Measurements from ENCODE around the gene EFHD2. TPM values are rescaled to one million over a fixed set of nuclear protein-coding genes. Genes with fewer than 3 reads are reported as not detected.

Gene EFHD2
- total RNA-seq, 6 experiments from 2014 or later, result 41.2 to 67.2 (median 65.3) TPM

GRCh38 chr1:15380601-15381508 lies 28.8 kb upstream of the EFHD2 start:
- Mint-ChIP-seq H3K36me3 (ENCODE audit: low read depth) (no peaks in the 10 kb centered on the region), H3K27ac (no peak overlapping the region), H3K4me3 (no peak overlapping the region), H3K27me3 (ENCODE audit: insufficient read depth) (peaks cover 9% of the 10 kb centered on the region), H3K9me3 (no peaks in the 10 kb centered on the region), H3K4me1 (ENCODE audit: low read depth) (peaks cover 13% of the 10 kb centered on the region)
- TF ChIP-seq CTCF (IDR thresholded peaks at IDR 0.05), result no peak
- DNase-seq, result no peak

GRCh38 chr1:15381805-15382204 lies 27.9 kb upstream of the EFHD2 start:
- H3K27me3 Mint-ChIP-seq (ENCODE audit: insufficient read depth), result peaks cover 12% of the 10 kb centered on the region
- no peaks in the 10 kb centered on the region for H3K36me3 Mint-ChIP-seq (ENCODE audit: low read depth)
- no peak overlapping the region for H3K4me3 Mint-ChIP-seq
- no peaks in the 10 kb centered on the region for H3K9me3 Mint-ChIP-seq
- H3K4me1 Mint-ChIP-seq (ENCODE audit: low read depth), result peaks cover 13% of the 10 kb centered on the region
- no peak for DNase-seq
- no peak for TF ChIP-seq CTCF (IDR thresholded peaks at IDR 0.05)
- no peak overlapping the region for H3K27ac Mint-ChIP-seq

GRCh38 chr1:15382601-15383518 lies 26.8 kb upstream of the EFHD2 start:
- peaks cover 13% of the 10 kb centered on the region for H3K4me1 Mint-ChIP-seq (ENCODE audit: low read depth)
- no peak for TF ChIP-seq CTCF (IDR thresholded peaks at IDR 0.05)
- no peaks in the 10 kb centered on the region for H3K36me3 Mint-ChIP-seq (ENCODE audit: low read depth)
- peaks cover 11% of the 10 kb centered on the region for H3K27me3 Mint-ChIP-seq (ENCODE audit: insufficient read depth)
- no peak overlapping the region for H3K4me3 Mint-ChIP-seq
- no peak for DNase-seq
- H3K27ac Mint-ChIP-seq, result no peak overlapping the region
- H3K9me3 Mint-ChIP-seq, result no peaks in the 10 kb centered on the region

GRCh38 chr1:15383810-15384209 lies 25.9 kb upstream of the EFHD2 start:
- Mint-ChIP-seq H3K36me3 (ENCODE audit: low read depth) (no peaks in the 10 kb centered on the region), H3K27ac (no peak overlapping the region), H3K4me3 (peak overlapping the region; percentile 75; the same call in 1 of the 2 replicates), H3K27me3 (ENCODE audit: insufficient read depth) (peaks cover 14% of the 10 kb centered on the region), H3K4me1 (ENCODE audit: low read depth) (peaks cover 13% of the 10 kb centered on the region), H3K9me3 (no peaks in the 10 kb centered on the region)
- no peak for DNase-seq
- no peak for TF ChIP-seq CTCF (IDR thresholded peaks at IDR 0.05)

GRCh38 chr1:15384301-15384901 lies 25.3 kb upstream of the EFHD2 start:
- Mint-ChIP-seq H3K4me1 (ENCODE audit: low read depth) (peaks cover 13% of the 10 kb centered on the region), H3K4me3 (peak overlapping the region; percentile 75), H3K9me3 (no peaks in the 10 kb centered on the region), H3K36me3 (ENCODE audit: low read depth) (no peaks in the 10 kb centered on the region), H3K27me3 (ENCODE audit: insufficient read depth) (peaks cover 16% of the 10 kb centered on the region), H3K27ac (no peak overlapping the region)
- TF ChIP-seq CTCF (IDR thresholded peaks at IDR 0.05), result no peak
- no peak for DNase-seq
